Femur (tissue), 1 donor: ENCODE results near the gene PROCA1.
"Not testable (repeated sequence)": the region's sequence is repeated elsewhere in the genome, so short reads cannot be mapped to it uniquely, and the experiment has no call there.

Experiments used
- DNase-seq: peaks from one replicate; pipeline ENCODE4 v3.0.0-alpha.2; 2017

PROCA1 gene

GRCh38 chr17:28665994-28666393 lies 45.7 kb downstream of the PROCA1 start:
- DNase-seq = no peak

DNA sequence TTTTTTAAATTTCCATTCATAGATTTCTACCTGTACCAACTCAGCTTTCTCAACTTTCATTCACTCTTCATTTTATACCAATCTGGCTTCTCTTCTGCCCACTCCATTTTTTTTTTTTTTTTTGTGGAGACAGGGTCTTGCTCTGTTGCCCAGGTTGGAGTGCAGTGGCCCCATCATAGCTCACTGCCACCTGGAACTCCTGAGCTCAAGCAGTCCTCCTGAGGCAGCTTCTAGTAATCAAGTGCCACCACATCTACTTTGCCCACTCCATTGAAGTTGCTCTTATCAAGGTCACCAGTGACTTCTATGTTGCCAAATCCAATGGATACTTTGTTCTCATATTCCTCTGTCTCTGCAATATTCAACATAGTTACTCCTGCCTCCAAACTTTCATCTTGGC lies 48.0 kb downstream of the PROCA1 start:
- no peak for DNase-seq

DNA sequence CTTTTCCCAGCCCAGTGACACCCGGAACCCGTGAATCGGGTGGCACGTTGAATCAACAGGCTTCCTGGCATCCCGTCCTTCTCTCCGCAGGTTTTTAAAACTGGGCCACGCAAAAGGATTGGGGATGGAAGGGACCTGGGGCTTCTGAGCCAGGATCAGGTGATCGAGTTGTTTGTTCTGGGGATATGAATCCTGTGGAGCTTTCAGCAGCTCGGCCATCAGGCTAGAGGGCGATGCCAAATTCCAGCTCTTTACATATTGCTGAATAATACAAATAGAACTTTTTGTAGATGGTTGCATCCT lies 49.2 kb downstream of the PROCA1 start:
- no peak for DNase-seq

DNA sequence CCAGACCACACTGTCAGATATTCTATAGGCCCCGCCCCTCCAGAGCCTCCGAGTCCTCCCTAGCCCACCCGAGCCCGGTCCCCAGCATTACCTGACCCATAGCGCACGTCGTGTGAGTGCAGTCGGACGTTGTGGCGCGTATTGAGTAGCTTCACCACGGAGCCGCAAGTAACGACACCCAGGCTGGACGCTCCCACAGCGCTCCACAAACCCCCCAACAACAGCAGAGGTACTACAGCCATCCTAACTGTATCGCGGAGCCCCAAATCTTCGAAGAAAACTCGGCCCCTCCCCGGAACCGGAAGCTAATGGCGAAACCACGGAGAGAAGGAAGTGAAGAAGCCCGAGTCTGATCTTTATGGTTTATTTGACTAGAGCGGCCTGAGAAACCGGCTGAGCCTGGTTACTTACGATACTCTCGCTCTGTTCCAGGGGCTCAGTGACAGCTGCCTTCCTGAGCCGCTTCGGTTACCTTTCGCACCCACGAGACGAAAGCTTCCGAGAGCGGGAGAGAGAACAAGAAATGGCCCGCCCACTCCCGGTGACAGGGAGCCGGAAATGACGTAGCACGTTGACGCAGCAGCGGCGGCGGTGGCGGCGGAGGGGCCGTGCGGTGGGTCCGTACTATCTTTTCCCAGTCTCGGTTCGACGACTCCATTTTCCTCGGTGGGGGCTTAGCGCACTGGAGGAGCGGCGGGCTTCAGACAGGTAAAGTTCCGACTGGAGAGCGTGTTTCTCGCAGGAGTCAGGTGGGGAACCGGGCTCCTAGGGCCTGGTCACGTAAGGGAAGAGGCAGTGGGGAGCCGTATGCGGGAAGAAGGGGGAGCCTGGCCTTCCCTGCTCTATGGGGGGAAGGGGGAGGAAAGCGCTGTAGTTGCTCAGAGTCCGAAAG lies 49.8 kb downstream of the PROCA1 start, which contains the start of the genes SDF2 and SUPT6H:
Gene SDF2, minus strand, starts transcription at position 272 of the 892 bp plus-strand sequence. Its CDS starts 30 bp downstream, at position 242.
Gene SUPT6H, plus strand, starts transcription at position 571 of the 892 bp plus-strand sequence. CDS start 11,197 bp downstream, outside the sequence.
- peak; percentile 95 for DNase-seq

GRCh38 chr17:28659497-28659881 lies 52.2 kb downstream of the PROCA1 start:
- not testable (repeated sequence) for DNase-seq

DNA sequence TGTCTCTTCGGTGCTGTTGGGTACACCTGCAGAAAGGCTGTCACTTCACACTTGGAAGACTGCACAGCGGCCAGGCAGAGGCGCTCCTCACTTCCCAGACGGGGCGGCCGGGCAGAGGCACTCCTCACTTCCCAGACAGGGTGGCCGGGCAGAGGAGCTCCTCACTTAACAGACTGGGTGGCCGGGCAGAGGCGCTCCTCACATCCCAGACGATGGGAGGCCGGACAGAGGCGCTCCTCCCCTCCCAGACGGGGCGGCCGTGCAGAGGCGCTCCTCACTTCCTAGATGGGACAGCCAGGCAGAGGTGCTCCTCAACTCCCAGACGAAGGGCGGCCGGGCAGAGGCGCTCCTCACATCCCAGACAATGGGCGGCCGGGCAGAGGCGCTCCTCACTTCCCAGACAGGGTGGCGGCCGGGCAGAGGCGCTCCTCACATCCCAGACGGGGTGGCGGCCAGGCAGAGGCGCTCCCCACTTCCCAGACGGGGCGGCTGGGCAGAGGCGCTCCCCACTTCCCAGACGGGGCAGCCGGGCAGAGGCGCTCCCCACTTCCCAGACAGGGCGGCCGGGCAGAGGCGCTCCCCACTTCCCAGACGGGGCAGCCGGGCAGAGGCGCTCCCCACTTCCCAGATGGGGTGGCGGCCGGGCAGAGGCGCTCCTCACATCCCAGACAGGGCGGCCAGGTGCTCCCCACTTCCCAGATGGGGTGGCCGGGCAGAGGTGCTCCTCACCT lies 52.8 kb downstream of the PROCA1 start:
- DNase-seq = not testable (repeated sequence)

- not testable (repeated sequence) for DNase-seq
These were observed 53.3 kb downstream of the PROCA1 start for GRCh38 chr17:28658342-28658741.

GRCh38 chr17:28657756-28658155 lies 53.9 kb downstream of the PROCA1 start:
- no peak for DNase-seq

GRCh38 chr17:28655160-28655559 lies 56.5 kb downstream of the PROCA1 start:
- DNase-seq = no peak
